Activated CD8-positive, alpha-beta memory T cell treated with anti-CD3 and anti-CD28 coated beads, Interleukin-2, amount 50 U/mL, for 4 hours (primary cell): Measurements from ENCODE around the gene UAP1L1.
"Not testable (repeated sequence)": the region's sequence is repeated elsewhere in the genome, so short reads cannot be mapped to it uniquely, and the experiment has no call there.

Experiments used
- DNase-seq: peaks from one replicate; pipeline ENCODE4 v3.0.0-alpha.2; 2020

The UAP1L1 gene

GRCh38 chr9:137077010-137077747 is at the start of gene UAP1L1:
Gene UAP1L1 (plus strand): TSS chr9:137077517. CDS start chr9:137077533, 16 bp downstream.
- peak; percentile 39 for DNase-seq

- peak; percentile 67 for DNase-seq
Measured at GRCh38 chr9:137028263-137029057, 48.9 kb upstream of the UAP1L1 start.

DNA sequence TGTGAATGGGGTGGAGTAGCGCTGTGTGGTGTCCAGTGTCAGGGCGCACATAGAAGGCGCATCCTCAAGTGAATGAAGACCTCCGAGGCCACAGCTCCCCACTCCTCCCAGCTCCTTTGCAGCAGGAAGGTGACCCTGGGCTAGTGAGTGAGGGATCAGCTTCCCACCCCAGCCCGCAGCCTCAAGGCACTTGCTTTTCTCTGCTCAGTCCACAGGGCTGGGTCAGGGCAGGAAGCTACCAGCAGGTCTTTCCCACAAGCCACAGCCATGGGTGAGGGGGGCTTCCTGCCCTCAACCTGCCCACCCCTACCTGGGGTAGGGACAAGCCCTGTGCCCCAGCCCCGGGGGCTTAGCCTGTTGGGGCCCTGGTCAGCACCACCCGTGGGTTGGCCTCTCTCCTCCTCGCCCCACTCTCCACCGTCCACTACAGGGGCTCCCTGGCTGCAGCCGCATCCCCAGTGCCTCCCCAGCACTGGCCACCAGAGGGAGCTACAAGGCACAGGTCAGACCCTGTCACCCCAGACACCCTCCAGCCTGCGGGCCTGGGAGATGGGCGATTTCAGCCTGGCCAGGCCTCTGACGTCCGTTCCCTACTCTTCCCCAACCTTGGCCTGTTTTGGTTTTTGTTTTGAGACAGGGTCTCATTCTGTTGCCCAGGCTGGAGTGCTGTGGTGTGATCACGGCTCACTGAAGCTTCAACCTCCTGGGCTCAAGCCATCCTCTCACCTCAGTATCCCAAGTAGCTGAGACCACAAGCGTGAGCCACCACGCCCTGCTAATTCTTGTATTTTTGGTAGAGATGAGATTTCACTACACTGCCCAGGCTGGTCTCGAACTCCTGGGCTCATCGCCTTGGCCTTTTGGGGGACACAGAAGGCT is 48.0 kb upstream of the UAP1L1 start:
- DNase-seq = peak; percentile 74

DNA sequence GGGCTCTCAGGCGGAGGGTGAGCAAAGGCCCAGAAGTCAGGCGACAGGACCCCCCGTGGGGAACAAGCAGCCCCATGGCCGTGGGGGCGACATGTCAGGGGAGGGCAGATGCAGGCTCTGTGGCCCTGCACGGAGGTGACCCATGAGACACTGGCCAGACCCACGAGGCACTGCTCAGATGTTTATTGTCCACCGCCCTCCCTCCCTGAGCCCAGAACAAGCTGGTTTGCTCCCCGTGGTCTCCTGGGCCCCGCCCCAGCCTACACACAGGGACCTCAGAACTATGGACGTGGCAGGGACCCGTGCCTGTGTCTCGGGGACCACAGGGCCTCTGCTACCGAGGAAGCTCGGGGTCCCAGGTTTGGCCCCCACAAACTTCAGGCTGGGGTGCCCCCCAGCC is 47.3 kb upstream of the UAP1L1 start:
- no peak for DNase-seq

GRCh38 chr9:137030538-137031527 is 46.5 kb upstream of the UAP1L1 start:
- peak; percentile 35 for DNase-seq

DNA sequence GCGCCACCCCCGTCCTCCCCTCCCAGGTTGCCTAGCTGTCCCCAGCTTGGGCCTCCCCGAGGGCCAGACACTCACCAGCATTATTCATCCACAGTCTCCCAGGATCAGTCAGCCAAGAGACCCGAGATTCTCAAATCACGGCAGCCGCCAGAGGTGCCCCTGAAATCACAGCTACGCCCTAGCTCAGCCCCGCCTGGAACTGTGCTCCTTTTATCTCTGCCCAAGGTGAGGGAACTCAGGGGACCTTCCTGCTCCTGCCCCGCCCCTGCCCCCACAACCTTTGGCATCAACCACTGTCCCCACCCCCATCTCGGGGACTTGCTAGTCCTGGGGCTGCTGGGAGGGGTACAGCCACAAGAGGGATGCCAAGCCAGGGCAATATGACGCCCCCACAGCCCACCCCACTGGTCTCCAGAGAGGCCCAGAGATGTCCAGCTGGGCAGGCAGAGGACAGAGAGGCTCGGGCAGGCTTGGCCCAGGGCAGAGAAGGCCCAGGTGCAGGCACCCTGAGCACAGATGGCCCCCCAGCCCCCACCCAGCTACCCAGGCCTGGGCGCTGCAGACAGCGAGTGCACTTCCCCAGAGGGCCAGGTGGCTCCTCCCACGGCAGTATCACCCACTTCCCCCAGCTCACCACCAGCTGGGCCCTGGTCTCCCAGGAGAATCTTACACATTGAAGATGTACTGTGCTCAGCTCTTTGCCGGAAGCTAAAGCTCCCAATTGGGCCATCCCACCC is 45.2 kb upstream of the UAP1L1 start, which contains the start of gene FUT7:
Gene FUT7 (minus strand): TSS at position 185 of the 737 bp plus-strand sequence. CDS start 97 bp downstream, at position 88.
- DNase-seq = no peak

GRCh38 chr9:137032858-137033257 is 44.5 kb upstream of the UAP1L1 start:
- no peak for DNase-seq

DNA sequence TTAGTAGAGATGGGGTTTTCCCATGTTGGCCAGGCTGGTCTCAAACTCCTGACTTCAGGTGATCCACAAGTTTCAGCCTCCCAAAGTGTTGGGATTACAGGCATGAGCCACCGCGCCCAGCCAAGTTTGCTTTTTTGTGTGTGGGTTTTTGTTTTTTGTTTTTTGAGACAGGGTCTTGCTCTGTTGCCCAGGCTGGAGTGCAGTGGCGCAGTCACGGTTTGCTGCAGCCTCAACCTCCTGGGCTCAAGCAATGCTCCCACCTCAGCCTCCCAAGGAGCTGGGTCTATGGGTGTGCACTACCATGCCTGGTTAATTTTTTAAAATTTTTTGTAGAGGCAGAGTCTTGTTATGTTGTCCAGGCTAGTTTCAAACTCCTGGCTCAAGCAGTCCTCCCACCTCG is 43.8 kb upstream of the UAP1L1 start:
- not testable (repeated sequence) for DNase-seq

- no peak for DNase-seq
Measured at GRCh38 chr9:137034039-137034708, 43.1 kb upstream of the UAP1L1 start.

DNA sequence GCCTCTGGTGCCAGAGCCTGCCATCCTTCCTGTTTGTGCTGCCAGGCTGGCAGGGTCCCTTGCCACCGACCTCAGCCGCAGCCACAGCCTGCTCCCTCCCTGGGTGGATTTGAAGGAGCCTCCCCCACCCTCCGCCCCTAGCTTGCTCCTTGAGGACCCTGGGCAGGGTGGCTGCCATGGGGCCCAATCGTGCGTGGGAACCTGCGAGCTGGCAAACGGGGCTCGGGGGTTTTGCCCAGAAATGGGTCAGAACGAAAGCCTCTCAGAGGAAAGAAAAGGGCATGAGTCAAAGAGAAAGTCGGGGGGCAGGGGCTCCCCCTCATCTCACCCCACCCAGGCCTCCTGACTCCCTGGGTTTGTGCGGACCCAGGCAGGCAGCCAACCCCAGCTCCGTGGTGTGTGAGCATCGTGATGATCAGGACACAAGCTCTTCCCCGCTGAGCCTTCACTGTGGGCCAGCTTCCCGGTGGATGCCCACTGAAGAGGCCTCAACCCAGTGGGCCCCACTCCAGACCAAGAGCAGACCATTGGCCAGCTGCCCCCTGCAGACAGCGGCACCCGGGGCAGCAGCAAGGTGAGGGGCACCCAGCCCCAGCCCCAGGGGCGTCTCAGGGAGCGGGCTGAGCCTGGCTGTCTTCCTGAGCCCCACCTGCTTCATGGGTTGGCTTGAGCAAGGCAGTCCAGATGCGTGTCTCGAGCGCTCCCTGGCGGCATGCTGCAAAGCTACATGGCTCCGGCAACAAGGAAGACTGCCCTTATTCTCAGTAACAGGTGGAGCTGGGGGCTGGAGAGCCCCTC is 42.4 kb upstream of the UAP1L1 start:
- peak; percentile 89 for DNase-seq

DNA sequence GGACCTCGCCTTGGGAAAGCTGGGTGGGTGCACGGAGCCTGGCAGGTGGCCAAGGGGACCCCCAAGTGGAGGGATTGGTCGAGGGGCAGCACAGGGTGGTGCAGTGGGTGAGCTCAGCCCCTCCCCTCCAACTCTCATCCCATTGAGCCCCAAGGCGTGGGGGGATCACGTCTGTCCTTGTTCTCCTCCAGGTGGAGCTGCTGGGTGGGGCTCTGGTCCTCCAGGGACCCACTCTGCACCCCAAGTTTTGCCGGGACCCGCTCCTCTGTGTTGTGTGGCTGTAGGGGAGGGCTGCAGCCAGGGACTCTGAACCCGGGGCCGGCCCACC is 41.8 kb upstream of the UAP1L1 start:
- no peak for DNase-seq

GRCh38 chr9:137035937-137036336 is 41.4 kb upstream of the UAP1L1 start:
- no peak for DNase-seq

GRCh38 chr9:137037035-137037434 is 40.3 kb upstream of the UAP1L1 start:
- no peak for DNase-seq

DNA sequence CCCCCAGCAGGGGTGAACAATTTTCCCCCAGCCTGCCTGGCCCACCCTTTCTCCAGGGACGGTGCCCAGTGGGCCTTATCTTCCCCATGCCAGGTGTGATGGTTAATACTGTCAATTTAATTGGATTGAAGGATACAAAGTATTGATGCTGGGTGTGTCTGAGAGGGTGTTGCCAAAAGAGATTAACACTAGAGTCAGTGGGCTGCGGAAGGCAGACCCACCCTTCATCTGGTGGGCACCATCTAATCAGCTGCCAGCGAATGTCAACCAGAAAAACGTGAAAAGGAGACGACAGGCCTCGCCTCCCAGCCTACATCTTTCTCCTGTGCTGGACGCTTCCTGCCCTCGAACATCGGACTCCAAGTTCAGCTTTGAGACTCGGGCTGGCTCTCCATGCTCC is 39.8 kb upstream of the UAP1L1 start:
- no peak for DNase-seq

DNA sequence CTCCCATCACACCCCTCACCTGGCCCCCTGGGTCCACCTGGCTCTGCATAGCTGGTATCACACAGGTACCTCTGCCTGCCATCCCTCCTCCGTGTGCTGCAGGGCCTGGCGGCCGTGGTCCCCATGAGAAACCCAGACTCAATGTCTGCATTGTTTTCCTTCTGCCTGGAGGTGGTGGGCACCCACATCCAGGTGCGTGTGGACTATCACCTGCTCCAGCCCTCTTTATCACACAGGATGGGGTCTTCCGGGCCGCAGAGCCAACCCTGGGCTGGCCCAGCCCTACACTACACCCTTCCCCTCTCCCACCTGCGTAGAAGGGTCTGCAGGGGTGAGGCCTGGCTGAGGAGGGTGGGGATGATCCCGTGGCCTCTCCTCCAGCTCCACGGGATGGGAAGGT is 38.4 kb upstream of the UAP1L1 start:
- no peak for DNase-seq

DNA sequence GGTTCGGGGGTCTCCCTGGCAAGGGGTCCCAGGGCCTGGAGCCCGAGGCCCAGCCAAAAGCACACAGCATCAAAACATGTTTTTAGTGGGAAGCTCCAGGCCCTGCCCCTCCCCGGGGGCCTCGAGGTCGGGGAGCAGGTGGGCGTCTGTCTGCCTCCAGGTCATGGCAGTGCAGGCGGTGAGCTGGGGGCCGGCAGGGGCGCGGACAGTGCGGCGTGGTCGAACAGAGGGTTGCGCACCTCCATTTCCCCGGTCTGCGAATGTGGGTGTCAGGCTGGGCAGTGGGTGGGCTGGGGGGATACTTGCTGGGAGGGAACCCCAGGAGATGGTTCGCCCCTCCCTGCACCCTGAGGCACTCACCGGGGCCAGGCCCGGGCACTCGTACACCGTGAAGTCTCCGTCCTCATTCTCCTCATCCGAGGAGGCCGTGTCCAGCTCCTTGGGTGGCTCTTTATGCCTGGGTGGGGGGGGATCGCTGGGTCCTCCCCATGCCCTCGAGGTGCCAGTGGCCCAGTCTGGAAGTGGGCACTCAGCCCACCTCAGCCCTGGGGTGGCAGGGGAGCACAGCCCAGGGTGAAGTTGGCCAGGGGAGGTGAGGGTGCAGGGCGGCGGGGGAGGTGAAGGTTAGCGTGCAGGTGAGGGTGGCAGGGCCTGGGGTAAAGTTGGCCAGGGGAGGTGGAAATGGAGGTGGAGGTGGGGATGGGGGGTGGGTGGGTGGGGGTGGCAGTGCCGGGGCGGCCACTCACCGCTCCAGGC is 37.5 kb upstream of the UAP1L1 start:
- DNase-seq = no peak

- no peak for DNase-seq
Measured at GRCh38 chr9:137040568-137040967, 36.7 kb upstream of the UAP1L1 start.

DNA sequence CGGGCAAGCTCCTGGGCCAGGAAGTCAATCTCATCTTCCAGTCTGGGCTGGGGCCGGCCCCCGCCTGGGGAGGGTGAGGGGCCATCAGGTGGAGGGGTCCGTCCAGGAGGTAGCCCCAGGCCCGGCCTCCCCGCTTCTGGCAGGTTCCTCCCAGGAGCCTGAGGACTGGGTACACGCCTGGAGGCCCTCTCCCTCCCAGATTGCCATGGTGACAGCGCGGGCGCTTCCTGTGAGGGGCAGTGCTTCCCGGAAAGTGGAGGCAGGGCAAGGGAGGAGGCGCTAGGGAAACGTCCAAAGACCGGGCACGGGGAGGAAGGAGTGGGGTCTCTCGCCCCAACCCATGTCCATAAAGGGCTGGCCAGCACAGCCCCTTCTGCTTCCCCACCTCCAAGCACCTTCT is 36.2 kb upstream of the UAP1L1 start:
- no peak for DNase-seq
